ENCODE results near the gene NID1. TPM values are rescaled to one million over a fixed set of nuclear protein-coding genes. Genes with fewer than 3 reads are reported as not detected.
"Not testable (repeated sequence)": the region's sequence is repeated elsewhere in the genome, so short reads cannot be mapped to it uniquely, and the experiment has no call there.

NID1 gene
- total RNA-seq, 1 donor from 2014 or later = 0.61 TPM

- Mint-ChIP-seq H3K36me3 (ENCODE audit: low read depth) (peaks cover 5% of the 10 kb centered on the region), H3K9me3 (no peaks in the 10 kb centered on the region), H3K4me1 (peaks cover 4% of the 10 kb centered on the region), H3K4me3 (no peak overlapping the region), H3K27ac (no peak overlapping the region), H3K27me3 (peaks cover 14% of the 10 kb centered on the region)
- no peak for DNase-seq
- intact Hi-C loops (cut with micrococcal nuclease) = no loop called here
These were observed 80.7 kb downstream of the NID1 start for GRCh38 chr1:235984041-235984825.

GRCh38 chr1:235980976-235981375 lies 83.9 kb downstream of the NID1 start:
- intact Hi-C loops (cut with micrococcal nuclease) = no loop called here
- peak; percentile 51 for DNase-seq
- peaks cover 1% of the 10 kb centered on the region for H3K36me3 Mint-ChIP-seq (ENCODE audit: low read depth)
- H3K9me3 Mint-ChIP-seq = no peaks in the 10 kb centered on the region
- H3K27me3 Mint-ChIP-seq = peaks cover 13% of the 10 kb centered on the region
- no peak overlapping the region for H3K4me3 Mint-ChIP-seq
- no peak overlapping the region for H3K27ac Mint-ChIP-seq
- peaks cover 4% of the 10 kb centered on the region for H3K4me1 Mint-ChIP-seq

GRCh38 chr1:235979716-235980333 lies 85.1 kb downstream of the NID1 start:
- Mint-ChIP-seq H3K9me3 (no peaks in the 10 kb centered on the region), H3K4me3 (no peak overlapping the region)
- intact Hi-C loops (cut with micrococcal nuclease) = no loop called here

GRCh38 chr1:235979176-235979575 lies 85.7 kb downstream of the NID1 start:
- DNase-seq = no peak
- intact Hi-C loops (cut with micrococcal nuclease) = no loop called here
- H3K27me3 Mint-ChIP-seq = peaks cover 12% of the 10 kb centered on the region
- H3K4me3 Mint-ChIP-seq = no peak overlapping the region
- no peaks in the 10 kb centered on the region for H3K9me3 Mint-ChIP-seq
- H3K36me3 Mint-ChIP-seq (ENCODE audit: low read depth) = peaks cover 1% of the 10 kb centered on the region
- H3K4me1 Mint-ChIP-seq = peaks cover 4% of the 10 kb centered on the region
- no peak overlapping the region for H3K27ac Mint-ChIP-seq

More at GRCh38 chr1:235979716-235980333, 85.1 kb downstream of the NID1 start:
- Mint-ChIP-seq H3K36me3 (ENCODE audit: low read depth) (peaks cover 1% of the 10 kb centered on the region), H3K27me3 (peaks cover 12% of the 10 kb centered on the region), H3K4me1 (peaks cover 4% of the 10 kb centered on the region), H3K27ac (no peak overlapping the region)
- DNase-seq = no peak

GRCh38 chr1:235976490-235976889 lies 88.4 kb downstream of the NID1 start:
- intact Hi-C loops (cut with micrococcal nuclease) = no loop called here
- Mint-ChIP-seq H3K4me3 (no peak overlapping the region), H3K27ac (no peak overlapping the region), H3K4me1 (peaks cover 11% of the 10 kb centered on the region), H3K9me3 (no peaks in the 10 kb centered on the region), H3K27me3 (peaks cover 8% of the 10 kb centered on the region), H3K36me3 (ENCODE audit: low read depth) (peaks cover 1% of the 10 kb centered on the region)
- DNase-seq = no peak

GRCh38 chr1:235974616-235975015 lies 90.3 kb downstream of the NID1 start:
- no peak overlapping the region for H3K27ac Mint-ChIP-seq
- peaks cover 16% of the 10 kb centered on the region for H3K4me1 Mint-ChIP-seq
- no peak overlapping the region for H3K4me3 Mint-ChIP-seq
- H3K36me3 Mint-ChIP-seq (ENCODE audit: low read depth) = peaks cover 1% of the 10 kb centered on the region
- H3K27me3 Mint-ChIP-seq = peaks cover 6% of the 10 kb centered on the region
- no peak for DNase-seq
- intact Hi-C loops (cut with micrococcal nuclease) = loop anchor here (5.0 kb wide), 2 partner anchors 132 to 177 kb away; no protein-coding TSS in a partner anchor
- no peaks in the 10 kb centered on the region for H3K9me3 Mint-ChIP-seq

DNA sequence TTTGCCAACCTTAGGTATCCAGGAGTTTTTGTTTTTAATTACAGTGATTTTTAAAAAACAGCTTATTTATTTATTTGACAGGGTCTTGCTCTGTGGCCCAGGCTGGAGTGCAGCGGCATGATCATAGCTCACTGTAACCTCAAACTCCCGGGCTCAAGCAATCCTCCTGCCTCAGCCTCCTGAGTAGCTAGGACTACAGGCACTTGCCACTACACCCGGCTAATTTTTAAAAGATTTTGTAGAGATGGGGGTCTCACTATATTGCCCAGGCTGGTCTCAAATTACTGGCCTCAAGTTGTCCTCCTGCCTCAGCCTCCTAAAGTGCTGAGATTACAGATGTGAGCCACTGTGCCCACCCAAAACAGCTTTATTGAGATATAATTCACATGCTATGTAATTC lies 92.2 kb downstream of the NID1 start:
- intact Hi-C loops (cut with micrococcal nuclease) = loop anchor here (5.0 kb wide), 2 partner anchors 130 to 175 kb away; no protein-coding TSS in a partner anchor
- peak overlapping the region; percentile 77 for H3K4me3 Mint-ChIP-seq
- peaks cover 16% of the 10 kb centered on the region for H3K4me1 Mint-ChIP-seq
- DNase-seq; H3K36me3 Mint-ChIP-seq (ENCODE audit: low read depth); H3K9me3 Mint-ChIP-seq; H3K27me3 Mint-ChIP-seq: not testable (repeated sequence)
- H3K27ac Mint-ChIP-seq = peak overlapping the region; percentile 85

DNA sequence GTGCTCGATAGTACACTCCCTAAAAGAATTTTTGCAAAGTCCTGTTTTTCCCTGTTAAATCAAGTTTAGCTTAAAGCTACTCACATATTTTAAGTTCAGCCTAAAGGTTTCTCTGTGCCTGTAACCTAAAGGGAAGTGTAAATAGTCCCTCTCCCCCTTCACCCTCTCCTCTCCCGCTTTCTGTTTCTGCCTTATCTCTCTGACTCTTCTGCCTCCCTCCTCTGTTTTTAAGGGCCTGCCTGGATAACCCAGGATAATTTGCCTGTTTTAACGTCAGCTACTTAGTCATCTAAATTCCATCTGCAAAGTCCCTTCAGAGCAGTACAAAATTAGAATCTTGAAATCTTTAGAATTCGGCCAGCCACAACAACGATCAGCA lies 92.6 kb downstream of the NID1 start:
- H3K27ac Mint-ChIP-seq = peak overlapping the region; percentile 85
- H3K36me3 Mint-ChIP-seq (ENCODE audit: low read depth) = peaks cover 1% of the 10 kb centered on the region
- no peaks in the 10 kb centered on the region for H3K9me3 Mint-ChIP-seq
- H3K27me3 Mint-ChIP-seq = peaks cover 6% of the 10 kb centered on the region
- peaks cover 16% of the 10 kb centered on the region for H3K4me1 Mint-ChIP-seq
- DNase-seq = no peak
- intact Hi-C loops (cut with micrococcal nuclease) = loop anchor here (5.0 kb wide), 2 partner anchors 130 to 175 kb away; no protein-coding TSS in a partner anchor
- H3K4me3 Mint-ChIP-seq = peak overlapping the region; percentile 77

DNA sequence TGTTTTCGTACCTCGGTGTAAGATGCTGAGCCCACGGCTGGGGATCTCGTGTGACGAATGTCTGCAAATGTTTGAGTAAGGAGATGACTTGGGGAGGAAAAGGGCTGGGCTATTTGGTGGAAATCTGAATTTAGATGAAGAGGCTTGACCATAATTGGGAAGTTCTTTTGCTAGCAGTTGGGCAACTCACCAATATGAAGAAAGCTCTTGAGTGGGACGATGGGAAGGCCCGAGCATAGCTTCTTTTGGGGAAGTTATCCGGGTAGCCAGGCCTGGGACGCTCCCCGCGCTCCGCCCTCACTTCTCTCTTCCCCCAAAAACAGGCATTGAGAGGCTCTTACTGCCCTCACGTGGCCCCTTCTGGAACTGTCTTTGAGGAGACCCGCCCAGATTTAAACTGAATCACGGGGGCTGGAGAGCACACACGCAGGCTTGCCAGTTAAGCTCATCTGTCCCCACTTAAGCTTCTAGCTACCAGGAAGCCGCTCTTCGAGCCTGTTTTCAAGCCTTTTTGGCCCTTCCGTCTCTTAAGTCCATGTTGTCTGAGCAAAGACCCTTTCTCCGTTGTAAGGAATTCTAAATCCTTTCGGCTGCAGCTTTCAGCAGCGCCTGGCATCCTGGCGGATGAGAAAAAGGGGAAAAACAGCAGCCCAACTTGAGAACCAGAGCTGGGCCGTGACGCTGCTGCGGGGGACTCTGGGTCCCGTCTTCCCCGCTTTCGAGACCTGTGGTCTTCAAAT lies 93.1 kb downstream of the NID1 start:
- H3K27ac Mint-ChIP-seq = peak overlapping the region; percentile 85
- no peaks in the 10 kb centered on the region for H3K36me3 Mint-ChIP-seq (ENCODE audit: low read depth)
- H3K4me3 Mint-ChIP-seq = peak overlapping the region; percentile 77
- peak; percentile 96 for DNase-seq
- peaks cover 4% of the 10 kb centered on the region for H3K9me3 Mint-ChIP-seq
- H3K4me1 Mint-ChIP-seq = peaks cover 16% of the 10 kb centered on the region
- intact Hi-C loops (cut with micrococcal nuclease) = loop anchor here (1.0 to 5.0 kb wide), 8 partner anchors 17 to 459 kb away; partner anchors contain the start of gene LYST
- peaks cover 6% of the 10 kb centered on the region for H3K27me3 Mint-ChIP-seq

GRCh38 chr1:235971020-235971419 lies 93.9 kb downstream of the NID1 start:
- Mint-ChIP-seq H3K4me3 (peak overlapping the region; percentile 77), H3K27me3 (peaks cover 2% of the 10 kb centered on the region), H3K9me3 (peaks cover 8% of the 10 kb centered on the region), H3K4me1 (peaks cover 24% of the 10 kb centered on the region), H3K36me3 (ENCODE audit: low read depth) (no peaks in the 10 kb centered on the region), H3K27ac (peak overlapping the region; percentile 85)
- DNase-seq = no peak
- intact Hi-C loops (cut with micrococcal nuclease) = loop anchor here (1.0 to 5.0 kb wide), 8 partner anchors 16 to 458 kb away; partner anchors contain the start of gene LYST

- no peak overlapping the region for H3K4me3 Mint-ChIP-seq
- H3K9me3 Mint-ChIP-seq = peaks cover 13% of the 10 kb centered on the region
- no peak overlapping the region for H3K27ac Mint-ChIP-seq
- intact Hi-C loops (cut with micrococcal nuclease) = no loop called here
- peaks cover 32% of the 10 kb centered on the region for H3K4me1 Mint-ChIP-seq
- H3K36me3 Mint-ChIP-seq (ENCODE audit: low read depth) = peaks cover 2% of the 10 kb centered on the region
- H3K27me3 Mint-ChIP-seq = peaks cover 5% of the 10 kb centered on the region
- DNase-seq = no peak
These were observed 96.1 kb downstream of the NID1 start for GRCh38 chr1:235968831-235969230.

GRCh38 chr1:235966134-235966533 lies 98.8 kb downstream of the NID1 start:
- DNase-seq; H3K27me3 Mint-ChIP-seq; H3K27ac Mint-ChIP-seq; intact Hi-C loops (cut with micrococcal nuclease); H3K4me3 Mint-ChIP-seq; H3K36me3 Mint-ChIP-seq (ENCODE audit: low read depth): not testable (repeated sequence)
- Mint-ChIP-seq H3K9me3 (peaks cover 13% of the 10 kb centered on the region), H3K4me1 (peaks cover 20% of the 10 kb centered on the region)

GRCh38 chr1:235960809-235961208 lies 104.1 kb downstream of the NID1 start:
- Mint-ChIP-seq H3K27ac (no peak overlapping the region), H3K4me3 (no peak overlapping the region), H3K4me1 (peaks cover 11% of the 10 kb centered on the region), H3K9me3 (peaks cover 5% of the 10 kb centered on the region), H3K36me3 (ENCODE audit: low read depth) (peaks cover 2% of the 10 kb centered on the region), H3K27me3 (peaks cover 5% of the 10 kb centered on the region)
- DNase-seq = no peak
- intact Hi-C loops (cut with micrococcal nuclease) = no loop called here

GRCh38 chr1:235958021-235958420 lies 106.9 kb downstream of the NID1 start:
- no peaks in the 10 kb centered on the region for H3K36me3 Mint-ChIP-seq (ENCODE audit: low read depth)
- no peak for DNase-seq
- intact Hi-C loops (cut with micrococcal nuclease) = no loop called here
- no peaks in the 10 kb centered on the region for H3K9me3 Mint-ChIP-seq
- no peaks in the 10 kb centered on the region for H3K27me3 Mint-ChIP-seq
- H3K4me1 Mint-ChIP-seq = peaks cover 28% of the 10 kb centered on the region
- no peak overlapping the region for H3K27ac Mint-ChIP-seq
- no peak overlapping the region for H3K4me3 Mint-ChIP-seq
